ENCODE measurements around the gene KLHL29.

Gene KLHL29

GRCh38 chr2:23453432-23453831 is 68.5 kb downstream of the KLHL29 start:
- DNase-seq: no peak

GRCh38 chr2:23453836-23454460 is 69.0 kb downstream of the KLHL29 start:
- DNase-seq: no peak

- no peak for DNase-seq
Measured at GRCh38 chr2:23454501-23455120, 69.6 kb downstream of the KLHL29 start.

GRCh38 chr2:23456396-23456795 is 71.4 kb downstream of the KLHL29 start:
- DNase-seq: no peak

GRCh38 chr2:23456881-23457760 is 72.1 kb downstream of the KLHL29 start:
- no peak for DNase-seq

GRCh38 chr2:23457990-23458682 is 73.2 kb downstream of the KLHL29 start:
- DNase-seq: no peak

- DNase-seq: no peak
Measured at GRCh38 chr2:23459032-23459431, 74.1 kb downstream of the KLHL29 start.

GRCh38 chr2:23460228-23460627 is 75.2 kb downstream of the KLHL29 start:
- peak; percentile 9 for DNase-seq

- no peak for DNase-seq
Measured at GRCh38 chr2:23460993-23461392, 76.0 kb downstream of the KLHL29 start.

- no peak for DNase-seq
Measured at GRCh38 chr2:23464156-23464555, 79.2 kb downstream of the KLHL29 start.

- no peak for DNase-seq
Measured at GRCh38 chr2:23464905-23465537, 80.0 kb downstream of the KLHL29 start.

GRCh38 chr2:23465936-23466335 is 81.0 kb downstream of the KLHL29 start:
- DNase-seq: no peak

- no peak for DNase-seq
Measured at GRCh38 chr2:23467618-23468017, 82.6 kb downstream of the KLHL29 start.

- no peak for DNase-seq
Measured at GRCh38 chr2:23468474-23469141, 83.6 kb downstream of the KLHL29 start.

- DNase-seq: no peak
Measured at GRCh38 chr2:23469142-23469540, 84.2 kb downstream of the KLHL29 start.

GRCh38 chr2:23475036-23475435 is 90.1 kb downstream of the KLHL29 start:
- DNase-seq: no peak

- no peak for DNase-seq
Measured at GRCh38 chr2:23475473-23475872, 90.5 kb downstream of the KLHL29 start.

GRCh38 chr2:23476786-23477185 is 91.8 kb downstream of the KLHL29 start:
- no peak for DNase-seq

GRCh38 chr2:23477392-23477791 is 92.4 kb downstream of the KLHL29 start:
- no peak for DNase-seq

GRCh38 chr2:23478087-23478932 is 93.3 kb downstream of the KLHL29 start:
- no peak for DNase-seq
